ENCODE results near the gene VWA1. TPM values are rescaled to one million over a fixed set of nuclear protein-coding genes. Genes with fewer than 3 reads are reported as not detected.

The VWA1 gene
- total and polyA plus RNA-seq, 12 donors: 10.8 to 52.8 (median 14.2) TPM

DNA sequence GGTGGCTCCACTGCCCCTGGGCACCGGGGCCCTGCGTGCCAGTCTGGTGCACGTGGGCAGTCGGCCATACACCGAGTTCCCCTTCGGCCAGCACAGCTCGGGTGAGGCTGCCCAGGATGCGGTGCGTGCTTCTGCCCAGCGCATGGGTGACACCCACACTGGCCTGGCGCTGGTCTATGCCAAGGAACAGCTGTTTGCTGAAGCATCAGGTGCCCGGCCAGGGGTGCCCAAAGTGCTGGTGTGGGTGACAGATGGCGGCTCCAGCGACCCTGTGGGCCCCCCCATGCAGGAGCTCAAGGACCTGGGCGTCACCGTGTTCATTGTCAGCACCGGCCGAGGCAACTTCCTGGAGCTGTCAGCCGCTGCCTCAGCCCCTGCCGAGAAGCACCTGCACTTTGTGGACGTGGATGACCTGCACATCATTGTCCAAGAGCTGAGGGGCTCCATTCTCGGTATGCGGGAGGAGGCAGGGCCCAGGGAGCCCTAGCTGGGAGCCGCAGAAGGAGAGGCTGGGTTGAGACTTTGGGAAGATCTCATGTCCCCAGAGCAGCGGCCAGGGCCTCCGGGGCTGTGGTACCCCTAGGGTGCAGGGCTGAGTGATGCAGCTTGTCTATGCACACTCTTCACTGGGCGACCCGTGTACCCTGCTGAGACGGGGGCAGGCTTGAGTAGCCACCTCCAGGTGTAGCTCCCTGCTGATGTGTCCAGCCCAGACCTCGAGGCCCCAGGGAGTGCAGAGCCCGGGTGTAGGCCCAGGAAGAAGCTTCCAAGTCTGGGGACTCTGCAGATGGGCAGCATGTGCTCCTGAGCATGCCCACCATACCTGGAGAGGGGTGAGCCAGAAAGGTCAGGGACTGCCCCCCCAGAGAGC is 1.8 kb downstream of the VWA1 start:
- WGBS, 2 donors: 79 to 82% methylated on average over 31 of the region's 31 CpGs
- TF ChIP-seq, protein P1, sequence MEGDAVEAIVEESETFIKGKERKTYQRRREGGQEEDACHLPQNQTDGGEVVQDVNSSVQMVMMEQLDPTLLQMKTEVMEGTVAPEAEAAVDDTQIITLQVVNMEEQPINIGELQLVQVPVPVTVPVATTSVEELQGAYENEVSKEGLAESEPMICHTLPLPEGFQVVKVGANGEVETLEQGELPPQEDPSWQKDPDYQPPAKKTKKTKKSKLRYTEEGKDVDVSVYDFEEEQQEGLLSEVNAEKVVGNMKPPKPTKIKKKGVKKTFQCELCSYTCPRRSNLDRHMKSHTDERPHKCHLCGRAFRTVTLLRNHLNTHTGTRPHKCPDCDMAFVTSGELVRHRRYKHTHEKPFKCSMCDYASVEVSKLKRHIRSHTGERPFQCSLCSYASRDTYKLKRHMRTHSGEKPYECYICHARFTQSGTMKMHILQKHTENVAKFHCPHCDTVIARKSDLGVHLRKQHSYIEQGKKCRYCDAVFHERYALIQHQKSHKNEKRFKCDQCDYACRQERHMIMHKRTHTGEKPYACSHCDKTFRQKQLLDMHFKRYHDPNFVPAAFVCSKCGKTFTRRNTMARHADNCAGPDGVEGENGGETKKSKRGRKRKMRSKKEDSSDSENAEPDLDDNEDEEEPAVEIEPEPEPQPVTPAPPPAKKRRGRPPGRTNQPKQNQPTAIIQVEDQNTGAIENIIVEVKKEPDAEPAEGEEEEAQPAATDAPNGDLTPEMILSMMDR (IDR thresholded peaks at IDR 0.05): no peak
- no peak for DNase-seq
- Histone ChIP-seq H3K27ac (no peak overlapping the region), H3K4me3 (peak overlapping the region in 7 of 10 donors; percentile 60 to 69 (median 65)), H3K36me3 (peaks cover 0 to 9% (median 0%) of the 10 kb centered on the region in 9 donors), H3K27me3 (peaks cover 0 to 48% (median 9%) of the 10 kb centered on the region in 7 donors), H3K4me1 (peaks cover 32 to 69% (median 54%) of the 10 kb centered on the region in 9 donors), H3K9me3 (no peaks in the 10 kb centered on the region)
- intact Hi-C loops (cut with DNase I): loop anchor here in 2 of 10 donors (5.0 to 10.0 kb wide), 2 partner anchors 35 to 68 kb away; no protein-coding TSS in a partner anchor
- ATAC-seq: no peak

DNA sequence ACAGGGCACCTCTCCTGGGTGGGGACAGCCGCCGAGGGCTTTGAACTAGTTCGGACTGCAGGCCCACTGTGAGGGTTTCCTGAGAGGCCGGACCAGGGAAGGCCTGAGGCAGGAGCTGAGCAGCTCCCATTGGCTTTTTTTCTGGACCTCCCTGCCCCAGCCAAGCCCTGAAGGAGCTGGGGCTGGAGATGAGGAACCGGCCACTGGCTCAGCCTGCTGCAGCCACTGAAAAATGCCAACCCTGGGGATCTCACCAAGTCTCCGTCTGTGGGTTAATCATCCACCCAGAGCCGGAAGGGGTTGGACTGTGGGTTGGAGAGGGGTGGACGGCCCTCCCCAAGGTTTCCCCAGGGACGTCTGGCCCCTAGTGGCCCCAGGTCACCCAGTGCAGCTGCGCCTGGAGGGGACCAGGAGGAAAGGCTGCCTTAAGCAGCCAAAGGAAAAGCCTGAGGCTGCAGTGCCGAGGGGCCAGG is 2.5 kb downstream of the VWA1 start:
- peaks cover 0 to 9% (median 0%) of the 10 kb centered on the region in 9 donors for H3K36me3 ChIP-seq
- peaks cover 0 to 48% (median 9%) of the 10 kb centered on the region in 7 donors for H3K27me3 ChIP-seq
- TF ChIP-seq, protein P1 (IDR thresholded peaks at IDR 0.05): no peak
- WGBS, 2 donors: 67 to 73% methylated on average over 11 of the region's 11 CpGs
- no peaks in the 10 kb centered on the region for H3K9me3 ChIP-seq
- no peak overlapping the region for H3K27ac ChIP-seq
- H3K4me1 ChIP-seq: peaks cover 26 to 62% (median 47%) of the 10 kb centered on the region in 9 donors
- intact Hi-C loops (cut with DNase I): loop anchor here in 2 of 10 donors (5.0 to 10.0 kb wide), 2 partner anchors 36 to 67 kb away; no protein-coding TSS in a partner anchor
- ATAC-seq: no peak
- no peak for DNase-seq
- no peak overlapping the region for H3K4me3 ChIP-seq

DNA sequence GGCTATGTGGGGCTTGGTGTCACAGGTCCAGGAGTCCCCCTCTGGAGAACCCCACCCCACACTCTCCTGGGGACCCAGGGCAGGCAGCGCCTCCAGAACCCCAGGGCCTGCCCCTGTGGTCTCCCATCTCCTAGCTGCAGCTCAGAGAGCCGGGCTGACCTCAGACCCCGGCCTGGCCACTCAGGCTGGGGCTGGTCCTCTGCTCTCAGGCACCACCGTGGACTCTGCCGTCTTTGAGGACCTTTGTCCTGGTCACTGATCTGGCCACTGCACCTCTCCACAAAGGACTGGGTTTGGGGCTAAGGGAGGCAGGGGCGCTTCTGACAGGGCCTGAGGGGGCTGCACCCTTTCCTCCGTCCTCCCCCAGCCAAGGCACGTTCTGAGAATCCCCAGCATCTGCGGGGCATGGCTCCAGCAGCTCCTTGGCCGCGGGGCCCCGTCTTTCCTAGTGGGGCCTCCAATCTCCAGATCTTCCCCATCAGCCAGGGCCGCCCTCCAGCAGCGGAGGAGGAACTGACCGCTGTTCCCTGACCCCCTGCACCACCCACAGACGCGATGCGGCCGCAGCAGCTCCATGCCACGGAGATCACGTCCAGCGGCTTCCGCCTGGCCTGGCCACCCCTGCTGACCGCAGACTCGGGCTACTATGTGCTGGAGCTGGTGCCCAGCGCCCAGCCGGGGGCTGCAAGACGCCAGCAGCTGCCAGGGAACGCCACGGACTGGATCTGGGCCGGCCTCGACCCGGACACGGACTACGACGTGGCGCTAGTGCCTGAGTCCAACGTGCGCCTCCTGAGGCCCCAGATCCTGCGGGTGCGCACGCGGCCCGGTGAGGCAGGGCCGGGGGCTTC is 3.3 kb downstream of the VWA1 start:
- no peak overlapping the region for H3K4me3 ChIP-seq
- H3K36me3 ChIP-seq: peaks cover 0 to 9% (median 0%) of the 10 kb centered on the region in 9 donors
- no peaks in the 10 kb centered on the region for H3K9me3 ChIP-seq
- H3K27me3 ChIP-seq: peaks cover 0 to 40% (median 9%) of the 10 kb centered on the region in 7 donors
- TF ChIP-seq, protein P1 (IDR thresholded peaks at IDR 0.05): no peak
- intact Hi-C loops (cut with DNase I): loop anchor here in 2 of 10 donors (5.0 to 10.0 kb wide), 2 partner anchors 36 to 66 kb away; no protein-coding TSS in a partner anchor
- 88 to 92% methylated on average over 45 of the region's 45 CpGs for WGBS, 2 donors
- H3K27ac ChIP-seq: no peak overlapping the region
- DNase-seq: no peak
- peaks cover 23 to 54% (median 39%) of the 10 kb centered on the region in 9 donors for H3K4me1 ChIP-seq
- ATAC-seq: no peak

All from heart right ventricle (tissue), 16 donors.